CD4-positive, alpha-beta T cell treated with Interleukin-6 at 100 ng/mL for 8 hours (primary cell): ENCODE data around the gene GPR146.
"Not testable (repeated sequence)": the region's sequence is repeated elsewhere in the genome, so short reads cannot be mapped to it uniquely, and the experiment has no call there.

Source experiments
- DNase-seq: peaks from one replicate; pipeline ENCODE4 v3.0.0-alpha.2; 2020; ENCODE audit warnings: mixed read lengths, low spot score

GPR146 gene

GRCh38 chr7:1044189-1045068 is at the start of gene GPR146:
Gene GPR146 (plus strand): TSS chr7:1044546. CDS start chr7:1057516, 12,970 bp downstream.
- DNase-seq = peak; percentile 88

GRCh38 chr7:994592-995308 is 49.6 kb upstream of the GPR146 start:
- no peak for DNase-seq

- DNase-seq = no peak
Measured at GRCh38 chr7:995571-995970, 48.8 kb upstream of the GPR146 start.

- no peak for DNase-seq
Measured at GRCh38 chr7:996079-996872, 48.1 kb upstream of the GPR146 start.

GRCh38 chr7:997404-998395 is 46.6 kb upstream of the GPR146 start:
- no peak for DNase-seq

GRCh38 chr7:999149-999879 is 45.0 kb upstream of the GPR146 start:
- no peak for DNase-seq

- no peak for DNase-seq
Measured at GRCh38 chr7:999941-1000935, 44.1 kb upstream of the GPR146 start.

GRCh38 chr7:1001069-1001770 is 43.1 kb upstream of the GPR146 start:
- DNase-seq = not testable (repeated sequence)

GRCh38 chr7:1002026-1002425 is 42.3 kb upstream of the GPR146 start:
- not testable (repeated sequence) for DNase-seq

- not testable (repeated sequence) for DNase-seq
Measured at GRCh38 chr7:1002445-1002844, 41.9 kb upstream of the GPR146 start.

- DNase-seq = no peak
Measured at GRCh38 chr7:1004018-1004852, 40.1 kb upstream of the GPR146 start.

GRCh38 chr7:1005303-1005702 is 39.0 kb upstream of the GPR146 start:
- no peak for DNase-seq

GRCh38 chr7:1007901-1008300 is 36.4 kb upstream of the GPR146 start:
- no peak for DNase-seq

- no peak for DNase-seq
Measured at GRCh38 chr7:1008733-1009363, 35.5 kb upstream of the GPR146 start.

- DNase-seq = no peak
Measured at GRCh38 chr7:1009747-1010146, 34.6 kb upstream of the GPR146 start.

- no peak for DNase-seq
Measured at GRCh38 chr7:1010226-1010625, 34.1 kb upstream of the GPR146 start.
